Hepatocyte (in vitro differentiated cells): ENCODE results near the gene RPIA.

ENCODE experiments used
- CTCF ChIP-seq: fragments of 200-600 bp; sonication (generic); IDR thresholded peaks from 2 replicates; pipeline ENCODE4 v1.5.1; 2016; ENCODE audit warnings: antibody characterized with exemption, mild to moderate bottlenecking; ENCODE audit not compliant: poor library complexity
- EZH2phosphoT487 ChIP-seq: fragments of 200-600 bp; sonication (generic); IDR thresholded peaks from one replicate; pipeline ENCODE4 v1.6.1; 2018; ENCODE audit warnings: antibody characterized with exemption, mild to moderate bottlenecking, low read depth, moderate library complexity; ENCODE audit not compliant: unreplicated experiment, severe bottlenecking

- no peak for TF ChIP-seq EZH2phosphoT487
- TF ChIP-seq CTCF: no peak
These were observed 63.3 kb downstream of the RPIA start for GRCh38 chr2:88754585-88755320.
